Epithelial cell of proximal tubule (primary cell): Measurements from ENCODE around the gene FILIP1. TPM values are rescaled to one million over a fixed set of nuclear protein-coding genes. Genes with fewer than 3 reads are reported as not detected.

Experiments
- DNase-seq: peaks from one replicate; pipeline ENCODE4 v3.0.0-alpha.2; 2011; ENCODE audit warnings: low read depth
- H3K4me3 ChIP-seq: 2 replicates; pipeline ENCODE4 v1.5.1; 2011; ENCODE audit warnings: low read depth, mild to moderate bottlenecking, low read length
- CTCF ChIP-seq: conservative IDR thresholded peaks from 2 replicates; pipeline ENCODE4 v1.5.1; 2012; ENCODE audit warnings: low read depth, mild to moderate bottlenecking, low read length
- total RNA-seq: library from RNA; depleted of rRNA; stranded (reverse); fragments of >200 nt; gene quantifications from 2 replicates; pipeline ENCODE4 v1.2.3, GENCODE V29; 2015

FILIP1 gene
- total RNA-seq, 1 donor from 2014 or later, result under 0.01 TPM

- no peak overlapping the region for H3K4me3 ChIP-seq
- TF ChIP-seq CTCF, result no peak
- no peak for DNase-seq
Measured at GRCh38 chr6:75347898-75348610, 145.5 kb downstream of the FILIP1 start.

- no peak for TF ChIP-seq CTCF
- no peak for DNase-seq
- H3K4me3 ChIP-seq, result no peak overlapping the region
Measured at GRCh38 chr6:75345413-75345812, 148.2 kb downstream of the FILIP1 start.

GRCh38 chr6:75344455-75344854, 149.1 kb downstream of the FILIP1 start:
- H3K4me3 ChIP-seq, result no peak overlapping the region
- TF ChIP-seq CTCF, result no peak
- no peak for DNase-seq

GRCh38 chr6:75344021-75344420, 149.6 kb downstream of the FILIP1 start:
- TF ChIP-seq CTCF, result no peak
- no peak overlapping the region for H3K4me3 ChIP-seq
- no peak for DNase-seq

- H3K4me3 ChIP-seq, result no peak overlapping the region
- no peak for DNase-seq
- TF ChIP-seq CTCF, result no peak
Measured at GRCh38 chr6:75337835-75338580, 155.6 kb downstream of the FILIP1 start.

GRCh38 chr6:75334266-75335040, 159.1 kb downstream of the FILIP1 start:
- DNase-seq, result no peak
- no peak overlapping the region for H3K4me3 ChIP-seq
- TF ChIP-seq CTCF, result no peak
